ENCODE results near the gene DRD2. TPM values are rescaled to one million over a fixed set of nuclear protein-coding genes. Genes with fewer than 3 reads are reported as not detected.

Gene DRD2
- total RNA-seq, 1 donor from 2014 or later, result not detected

- DNase-seq (ENCODE audit: low spot score), result peak; percentile 63
- intact Hi-C loops (cut with DNase I), result no loop called here
Observed at GRCh38 chr11:113407163-113407562, 68.0 kb downstream of the DRD2 start.

GRCh38 chr11:113405724-113406478 lies 69.3 kb downstream of the DRD2 start:
- peak; percentile 41 for DNase-seq (ENCODE audit: low spot score)
- intact Hi-C loops (cut with DNase I), result no loop called here

GRCh38 chr11:113404859-113405430 lies 70.3 kb downstream of the DRD2 start:
- intact Hi-C loops (cut with DNase I), result no loop called here
- peak; percentile 57 for DNase-seq (ENCODE audit: low spot score)

- peak; percentile 90 for DNase-seq (ENCODE audit: low spot score)
- intact Hi-C loops (cut with DNase I), result no loop called here
Observed at GRCh38 chr11:113401718-113402117, 73.5 kb downstream of the DRD2 start.

- intact Hi-C loops (cut with DNase I), result no loop called here
- peak; percentile 68 for DNase-seq (ENCODE audit: low spot score)
Observed at GRCh38 chr11:113400631-113401230, 74.5 kb downstream of the DRD2 start.

GRCh38 chr11:113398669-113399430 lies 76.3 kb downstream of the DRD2 start:
- intact Hi-C loops (cut with DNase I), result no loop called here
- peak; percentile 67 for DNase-seq (ENCODE audit: low spot score)

- intact Hi-C loops (cut with DNase I), result no loop called here
Observed at GRCh38 chr11:113397821-113398220, 77.4 kb downstream of the DRD2 start.

GRCh38 chr11:113397212-113397611 lies 78.0 kb downstream of the DRD2 start:
- peak; percentile 58 for DNase-seq (ENCODE audit: low spot score)
- intact Hi-C loops (cut with DNase I), result no loop called here

More at GRCh38 chr11:113397821-113398220, 77.4 kb downstream of the DRD2 start:
- peak; percentile 60 for DNase-seq (ENCODE audit: low spot score)

GRCh38 chr11:113396690-113397089 lies 78.5 kb downstream of the DRD2 start:
- no peak for DNase-seq (ENCODE audit: low spot score)
- intact Hi-C loops (cut with DNase I), result no loop called here

- no peak for DNase-seq (ENCODE audit: low spot score)
- intact Hi-C loops (cut with DNase I), result no loop called here
Observed at GRCh38 chr11:113395782-113396336, 79.3 kb downstream of the DRD2 start.

GRCh38 chr11:113394919-113395318 lies 80.3 kb downstream of the DRD2 start:
- DNase-seq (ENCODE audit: low spot score), result no peak
- intact Hi-C loops (cut with DNase I), result no loop called here

GRCh38 chr11:113393501-113393985 lies 81.7 kb downstream of the DRD2 start:
- intact Hi-C loops (cut with DNase I), result no loop called here
- no peak for DNase-seq (ENCODE audit: low spot score)

GRCh38 chr11:113392236-113392921 lies 82.8 kb downstream of the DRD2 start:
- no peak for DNase-seq (ENCODE audit: low spot score)
- intact Hi-C loops (cut with DNase I), result no loop called here

GRCh38 chr11:113389272-113389671 lies 85.9 kb downstream of the DRD2 start:
- intact Hi-C loops (cut with DNase I), result no loop called here
- no peak for DNase-seq (ENCODE audit: low spot score)

- DNase-seq (ENCODE audit: low spot score), result no peak
- intact Hi-C loops (cut with DNase I), result no loop called here
Observed at GRCh38 chr11:113387605-113388211, 87.5 kb downstream of the DRD2 start, which contains the start of gene ANKK1. Gene ANKK1 (plus strand): TSS chr11:113387779. CDS start chr11:113387885, 106 bp downstream.

GRCh38 chr11:113386866-113387265 lies 88.3 kb downstream of the DRD2 start:
- no peak for DNase-seq (ENCODE audit: low spot score)

GRCh38 chr11:113385749-113386148 lies 89.4 kb downstream of the DRD2 start:
- intact Hi-C loops (cut with DNase I), result no loop called here
- DNase-seq (ENCODE audit: low spot score), result no peak

More at GRCh38 chr11:113386866-113387265, 88.3 kb downstream of the DRD2 start:
- intact Hi-C loops (cut with DNase I), result no loop called here

GRCh38 chr11:113384551-113384950 lies 90.6 kb downstream of the DRD2 start:
- intact Hi-C loops (cut with DNase I), result no loop called here
- no peak for DNase-seq (ENCODE audit: low spot score)

GRCh38 chr11:113382121-113382520 lies 93.1 kb downstream of the DRD2 start:
- intact Hi-C loops (cut with DNase I), result no loop called here
- no peak for DNase-seq (ENCODE audit: low spot score)
